Suppressor macrophage (primary cell): ENCODE results near the gene CANT1.
"Not testable (repeated sequence)": the region's sequence is repeated elsewhere in the genome, so short reads cannot be mapped to it uniquely, and the experiment has no call there.

Source experiments
- DNase-seq, 4 experiments: peaks; one replicate each; pipeline ENCODE4 v3.0.0-alpha.2; 2020 to 2022

CANT1 gene

DNA sequence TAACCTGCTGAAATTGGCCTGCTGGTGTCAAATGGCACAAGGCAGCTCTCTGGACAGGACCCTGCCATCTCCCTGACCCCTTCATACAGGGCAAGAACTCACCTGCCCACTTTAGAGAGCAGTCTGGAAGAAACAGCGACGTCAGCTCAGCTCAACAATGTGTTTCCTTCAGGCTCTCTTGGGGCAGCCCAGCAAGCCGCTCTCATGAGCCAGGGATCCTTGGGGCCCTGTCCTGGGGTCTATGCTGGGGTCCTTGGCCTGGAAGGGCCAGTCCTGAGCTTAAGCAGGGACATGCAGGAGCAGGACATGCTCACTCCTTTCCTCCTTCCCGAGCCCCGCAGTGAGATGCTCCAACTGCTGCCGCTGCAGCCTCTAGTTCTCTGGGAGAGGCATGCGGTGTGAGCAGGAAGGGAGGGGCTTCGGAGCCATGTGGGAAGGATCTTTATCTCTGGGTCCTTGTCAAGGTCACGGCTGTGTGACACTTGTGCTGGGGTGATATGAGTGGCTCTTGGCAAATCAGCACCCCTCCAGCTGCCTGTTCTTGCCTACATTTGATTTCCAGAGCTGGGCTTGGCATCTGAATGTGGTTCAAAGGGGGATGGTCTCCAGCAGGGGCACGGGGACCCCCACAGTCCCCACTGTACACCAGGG is 17.8 kb upstream of the CANT1 start:
- DNase-seq, result no peak

DNA sequence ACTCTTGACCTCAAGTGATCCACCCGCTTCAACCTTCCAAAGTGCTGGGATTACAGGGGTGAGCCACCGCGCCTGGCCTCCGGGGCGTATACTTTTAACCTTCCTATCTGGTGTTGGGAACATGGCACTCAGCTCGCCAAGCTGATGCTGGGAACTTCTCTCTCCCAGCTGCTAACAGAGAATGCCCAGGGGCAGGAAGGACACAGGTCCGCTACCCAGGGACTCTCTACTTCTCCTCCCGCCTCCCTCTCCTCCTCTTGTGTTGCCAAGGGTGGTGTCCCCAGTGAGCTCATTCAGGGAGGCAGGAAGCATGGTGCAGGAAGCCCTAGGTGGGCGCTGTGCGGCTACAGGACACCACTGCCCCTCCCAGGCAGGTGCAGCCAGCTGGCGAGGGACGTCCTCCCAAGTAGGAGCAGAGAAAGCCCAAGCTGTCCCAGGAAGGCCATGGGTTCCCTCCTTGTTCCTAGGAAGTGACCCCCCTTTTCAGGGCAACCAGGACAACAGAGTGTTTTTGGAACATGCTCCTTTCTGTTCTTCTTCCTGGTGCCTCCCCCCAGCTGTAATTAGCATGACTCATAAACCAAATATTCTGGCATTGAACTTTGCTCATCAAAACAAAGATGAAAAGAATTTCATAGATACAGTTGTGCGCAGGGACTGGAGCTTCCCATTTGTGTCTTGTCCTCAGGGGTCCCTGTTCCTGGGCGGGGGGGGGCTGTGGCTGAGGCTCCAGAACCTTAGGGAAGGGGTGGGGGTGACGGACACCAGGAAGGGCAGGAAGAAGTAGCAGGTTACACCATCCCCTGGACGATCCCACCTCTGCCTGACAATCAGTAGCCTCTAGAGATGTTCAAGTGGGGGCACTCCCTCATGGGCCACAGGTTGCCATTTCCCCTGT is 17.1 kb upstream of the CANT1 start:
- no peak for DNase-seq

DNA sequence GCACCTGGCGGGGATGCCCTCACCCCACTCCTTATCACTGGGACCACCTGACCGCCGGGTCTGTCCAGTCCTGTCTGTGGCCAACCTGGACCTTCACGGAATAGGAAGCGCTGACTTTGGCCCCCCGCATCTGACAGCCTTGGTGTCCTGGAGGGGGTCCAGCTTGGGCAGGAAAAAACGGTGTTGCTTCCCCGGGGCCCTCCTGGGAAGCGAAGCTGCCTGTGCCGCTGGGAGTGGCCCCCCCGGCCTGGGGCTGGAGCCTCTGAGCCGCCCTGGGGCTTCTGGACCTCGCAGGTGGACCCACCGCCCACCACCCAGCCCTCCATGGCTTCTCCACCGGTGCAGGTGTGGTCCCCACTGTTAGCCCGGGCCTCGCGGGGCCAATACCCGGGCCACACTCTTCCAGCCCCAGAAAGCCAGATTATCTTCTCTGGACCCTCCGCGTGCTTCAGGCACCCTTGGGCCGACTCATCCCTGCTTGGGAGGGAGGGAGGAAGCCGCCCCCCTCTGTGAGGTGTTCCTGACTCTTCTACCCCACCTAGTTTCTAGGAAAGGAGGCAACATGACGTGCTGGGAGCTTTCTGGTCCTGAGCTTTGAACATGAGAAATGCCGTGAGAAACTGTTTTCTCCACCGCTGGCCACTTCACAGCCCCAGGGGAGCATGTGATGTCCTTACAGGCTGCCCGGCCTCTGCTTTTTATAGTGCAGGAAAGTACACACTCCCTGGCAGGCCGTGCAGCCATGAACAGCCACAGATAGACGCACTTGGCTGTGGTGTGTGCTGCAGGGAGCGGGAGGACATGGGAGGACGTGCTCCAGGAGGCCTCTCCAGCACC is 15.6 kb upstream of the CANT1 start:
- DNase-seq, result peak in 1 of 4 experiments; percentile 2

DNA sequence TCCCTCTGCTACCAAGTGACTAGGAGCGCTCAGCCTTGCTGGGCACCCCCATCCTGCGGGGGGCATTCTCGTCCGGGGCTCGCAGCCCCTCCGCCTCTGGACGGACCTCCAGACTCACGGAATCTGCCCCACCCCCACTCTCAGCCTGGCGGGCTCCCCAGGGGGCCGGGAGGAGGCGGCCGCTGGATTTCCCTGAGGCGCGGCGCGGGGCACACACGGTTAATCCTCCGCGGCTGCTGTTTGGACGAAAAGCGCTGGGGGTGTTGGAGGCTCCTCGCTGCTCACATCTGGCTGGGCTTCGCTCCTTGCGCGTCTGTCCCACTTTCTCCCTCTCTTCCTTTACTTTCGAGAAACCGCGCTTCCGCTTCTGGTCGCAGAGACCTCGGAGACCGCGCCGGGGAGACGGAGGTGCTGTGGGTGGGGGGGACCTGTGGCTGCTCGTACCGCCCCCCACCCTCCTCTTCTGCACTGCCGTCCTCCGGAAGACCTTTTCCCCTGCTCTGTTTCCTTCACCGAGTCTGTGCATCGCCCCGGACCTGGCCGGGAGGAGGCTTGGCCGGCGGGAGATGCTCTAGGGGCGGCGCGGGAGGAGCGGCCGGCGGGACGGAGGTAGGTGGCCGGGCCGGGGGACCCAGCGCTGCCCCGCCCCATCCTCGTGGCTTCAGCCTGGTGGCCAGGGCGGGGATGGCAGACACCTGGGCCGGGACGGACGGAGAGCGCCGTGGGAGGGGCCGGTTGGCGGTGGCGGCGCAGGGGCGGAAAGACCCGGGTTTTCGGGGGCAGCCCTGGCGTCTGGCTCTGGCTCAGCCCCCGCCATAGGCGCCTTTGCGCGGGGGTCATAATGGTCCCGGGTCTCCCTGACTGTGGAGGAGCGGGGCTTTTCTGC is 14.6 kb upstream of the CANT1 start, which contains the start of gene C1QTNF1:
TSS of gene C1QTNF1 (plus strand) at position 284 of the 886 bp plus-strand sequence. CDS start 19,800 bp downstream, outside the sequence.
- DNase-seq, result peak in 3 of 4 experiments; percentile 27 to 49 (median 48)

DNA sequence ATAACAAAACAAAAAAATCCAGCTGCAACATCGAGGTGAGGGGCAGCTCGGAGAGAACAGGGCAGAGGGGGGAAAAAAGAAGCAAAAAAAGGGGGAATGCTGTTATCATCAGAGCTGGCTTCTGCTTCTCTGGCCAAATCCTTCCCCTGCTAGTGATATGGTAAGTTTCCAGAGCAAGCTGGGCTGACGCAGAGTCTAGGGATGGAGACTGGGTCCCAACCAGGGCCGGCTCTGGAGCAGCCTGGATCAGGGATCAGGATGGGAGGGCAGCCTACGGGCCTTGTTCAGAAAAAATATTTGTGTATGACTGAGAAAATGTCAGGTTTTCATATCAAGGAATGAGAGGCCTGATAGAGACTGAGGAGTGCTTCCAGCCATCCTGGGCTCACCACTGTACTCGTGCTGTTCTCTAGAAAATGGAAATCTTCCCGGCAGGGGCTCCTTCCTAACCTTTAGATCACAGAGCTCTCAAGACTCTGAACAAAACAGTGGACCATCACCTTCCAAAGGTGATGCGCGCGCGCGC is 13.7 kb upstream of the CANT1 start:
- DNase-seq, result no peak

DNA sequence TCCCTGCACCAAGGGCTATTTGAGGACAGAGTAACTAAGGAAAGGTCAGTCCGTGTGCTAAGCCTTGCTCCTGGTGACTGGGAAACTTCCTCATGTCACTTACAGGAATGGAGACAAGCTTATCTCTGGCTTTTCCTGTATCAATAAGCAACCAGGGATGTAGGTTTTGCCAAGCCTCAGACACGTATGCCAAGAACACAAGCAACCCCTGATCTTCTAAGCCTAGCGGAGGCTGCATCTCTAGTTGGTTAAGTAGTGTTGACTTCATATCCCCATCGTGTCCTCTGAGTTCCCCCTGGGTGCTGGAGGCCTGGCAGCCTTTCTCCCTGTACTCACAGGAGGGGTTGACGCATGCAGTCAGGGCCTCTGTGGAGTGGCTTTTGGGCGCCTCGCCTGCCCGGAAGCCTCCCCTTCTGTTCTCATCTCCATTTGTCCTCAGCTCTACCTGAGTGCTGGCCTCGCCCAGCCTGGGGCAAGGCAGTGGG is 13.0 kb upstream of the CANT1 start:
- peak in 1 of 4 experiments; percentile 2 for DNase-seq

DNA sequence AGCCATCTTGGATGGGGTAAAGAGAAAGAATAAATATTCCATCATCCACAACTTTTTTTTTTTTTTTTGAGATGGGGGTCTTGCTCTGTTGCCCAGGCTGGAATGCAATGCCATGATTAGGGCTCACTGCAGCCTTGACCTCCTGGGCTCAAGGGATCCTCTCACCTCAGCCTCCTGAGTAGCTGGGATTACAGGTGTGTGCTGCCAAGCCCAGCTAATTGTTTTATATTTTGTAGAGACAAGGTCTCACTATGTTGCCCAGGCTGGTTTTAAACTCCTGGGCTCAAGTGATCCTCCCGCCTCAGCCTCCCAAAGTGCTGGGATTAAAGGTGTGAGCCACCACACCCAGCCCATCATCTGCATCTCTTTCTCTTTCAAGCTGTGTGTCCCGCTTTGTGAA is 12.4 kb upstream of the CANT1 start:
- DNase-seq, result not testable (repeated sequence)

DNA sequence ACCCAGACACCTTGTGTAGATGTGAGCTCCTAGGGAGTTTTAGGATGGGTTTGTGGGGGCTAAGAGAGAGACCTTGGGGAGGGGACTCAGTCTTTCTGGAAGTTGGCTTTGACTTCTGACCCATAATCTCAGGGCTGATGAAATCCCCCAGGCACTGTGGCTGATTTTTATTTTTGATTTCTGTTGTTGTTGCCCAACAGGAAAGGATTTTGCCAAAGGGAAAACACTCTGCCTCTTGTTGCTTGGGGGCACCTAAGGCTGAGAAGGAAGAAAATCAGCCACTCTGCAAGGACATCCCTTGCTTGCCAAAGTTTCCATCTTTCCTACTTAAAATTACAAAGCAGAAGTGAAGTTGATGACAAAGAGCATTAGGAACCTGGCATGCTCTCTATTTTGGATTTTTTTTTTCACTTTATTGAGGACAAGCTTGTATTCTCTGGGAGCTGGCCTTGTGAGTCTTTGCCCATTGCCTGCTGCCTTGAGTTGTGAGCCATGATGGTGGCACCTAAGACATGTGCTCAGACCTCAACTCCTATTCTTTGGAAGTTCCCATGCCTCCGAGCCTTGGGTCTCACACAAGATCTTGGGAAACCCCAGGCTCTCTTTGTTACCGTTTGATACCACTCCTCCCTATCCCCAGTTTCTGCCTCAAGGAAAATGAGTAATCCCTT is 11.2 kb upstream of the CANT1 start:
- no peak for DNase-seq

DNA sequence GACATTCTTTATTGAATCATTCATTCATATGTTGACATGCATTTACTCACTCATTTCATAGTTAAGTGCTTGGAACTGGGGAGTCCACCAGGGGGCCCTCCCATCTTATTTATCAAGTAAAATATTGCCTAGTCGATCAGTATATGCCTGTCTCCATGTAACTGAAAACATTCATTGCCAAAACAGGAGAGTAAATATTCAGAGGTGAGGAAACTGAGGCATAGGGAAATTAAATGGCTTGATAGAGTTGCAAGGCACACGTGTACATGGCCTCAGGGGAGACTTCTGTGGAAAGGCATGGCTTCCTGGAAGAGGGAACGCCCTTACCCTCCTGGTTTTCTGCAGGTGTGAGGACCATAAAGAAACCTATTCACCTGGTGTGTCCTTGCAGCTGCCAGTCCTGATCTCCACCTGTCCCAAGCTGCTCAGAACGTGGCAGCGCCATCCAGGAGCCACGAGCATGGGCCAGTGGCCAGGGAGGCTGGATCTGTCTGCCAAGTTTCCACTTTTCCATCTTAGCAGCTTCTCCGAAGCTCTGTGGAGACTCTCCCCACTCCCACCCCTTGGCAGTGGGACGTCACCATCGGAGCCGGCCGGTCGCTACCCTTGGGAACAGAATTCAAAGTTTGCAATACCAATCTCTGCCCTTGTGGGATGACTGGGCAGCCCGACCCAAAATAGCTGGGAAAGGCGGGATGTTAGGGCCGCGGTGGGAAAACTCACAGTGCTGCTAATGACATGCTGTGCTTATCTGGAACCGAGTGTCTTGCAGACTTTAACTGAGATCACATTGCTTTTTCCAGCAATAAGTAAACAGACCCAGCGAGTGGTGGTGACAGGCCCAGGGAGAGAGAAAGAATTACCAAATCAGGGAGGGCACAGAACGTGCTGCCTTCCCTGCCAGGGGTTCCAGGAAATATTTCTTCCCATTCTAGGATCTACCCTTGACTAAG is 10.3 kb upstream of the CANT1 start:
- DNase-seq, result peak; percentile 81 to 86 (median 84)

DNA sequence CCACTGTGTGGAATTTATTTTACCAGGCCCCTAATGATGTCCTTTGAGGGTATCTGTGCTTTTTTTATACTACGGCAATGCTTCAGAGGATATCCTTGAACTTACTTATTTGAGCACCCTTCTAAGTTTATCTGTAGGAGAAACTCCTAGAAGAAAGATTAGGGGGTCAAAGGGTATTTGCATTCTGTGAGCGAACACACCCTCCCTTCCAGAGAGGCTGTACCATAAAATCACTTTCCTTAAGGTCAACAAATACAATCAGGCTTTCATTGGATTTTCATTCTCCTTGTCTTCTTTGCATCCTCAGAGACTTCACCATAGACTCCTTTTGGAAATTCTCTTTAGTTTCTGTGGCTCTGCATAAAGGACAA is 9.7 kb upstream of the CANT1 start:
- DNase-seq, result no peak

DNA sequence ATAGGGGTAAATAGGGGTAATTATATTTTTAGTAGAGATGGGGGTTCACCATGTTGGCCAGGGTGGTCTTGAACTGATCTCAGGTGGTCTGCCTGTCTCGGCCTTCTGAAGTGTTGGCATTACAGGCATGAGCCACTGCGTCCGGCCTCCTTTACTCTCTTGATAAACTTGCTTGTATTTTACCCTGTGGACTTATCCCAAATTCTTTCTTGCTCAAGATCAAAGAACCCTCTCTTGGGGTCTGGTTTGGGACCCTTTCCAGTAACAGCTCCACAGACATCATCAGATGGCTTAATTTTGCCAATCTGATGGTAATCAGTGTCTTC is 8.8 kb upstream of the CANT1 start:
- no peak for DNase-seq

DNA sequence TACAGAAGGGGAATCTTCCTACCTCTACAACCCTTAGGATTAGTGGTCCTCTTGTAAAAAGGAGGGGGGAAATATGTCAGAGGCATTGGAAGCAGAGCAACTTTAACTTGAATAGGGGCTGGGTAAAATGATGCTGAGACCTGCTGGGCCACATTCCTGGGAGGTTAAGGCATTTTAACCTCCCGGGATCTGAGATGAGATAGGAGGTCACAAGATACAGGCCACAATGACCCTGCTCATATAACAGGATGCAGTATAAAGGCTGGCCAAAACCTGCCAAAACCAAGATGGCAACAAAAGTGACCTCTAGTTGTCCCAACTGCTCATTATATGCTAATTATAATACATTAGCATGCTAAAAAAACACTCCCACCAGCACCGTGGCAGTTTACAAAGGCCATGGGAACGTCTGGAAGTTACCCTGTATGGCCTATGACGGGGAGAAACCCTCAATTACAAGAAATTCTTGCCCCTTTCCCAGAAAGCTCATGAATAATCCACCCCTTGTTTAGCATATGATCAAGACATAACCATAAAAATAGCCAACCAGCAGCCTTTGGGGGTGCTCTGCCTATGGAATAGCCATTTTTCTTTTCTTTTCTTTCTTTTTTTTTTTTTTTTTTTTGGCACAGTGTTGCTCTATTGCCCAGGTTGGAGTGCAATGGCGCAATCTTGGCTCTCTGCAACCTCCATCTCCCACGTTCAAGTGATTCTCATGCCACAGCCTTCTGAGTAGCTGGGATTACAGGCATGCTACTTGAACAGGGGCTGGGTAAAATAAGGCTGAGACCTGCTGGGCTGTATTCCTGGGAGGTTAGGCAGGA is 8.2 kb upstream of the CANT1 start:
- DNase-seq, result no peak

DNA sequence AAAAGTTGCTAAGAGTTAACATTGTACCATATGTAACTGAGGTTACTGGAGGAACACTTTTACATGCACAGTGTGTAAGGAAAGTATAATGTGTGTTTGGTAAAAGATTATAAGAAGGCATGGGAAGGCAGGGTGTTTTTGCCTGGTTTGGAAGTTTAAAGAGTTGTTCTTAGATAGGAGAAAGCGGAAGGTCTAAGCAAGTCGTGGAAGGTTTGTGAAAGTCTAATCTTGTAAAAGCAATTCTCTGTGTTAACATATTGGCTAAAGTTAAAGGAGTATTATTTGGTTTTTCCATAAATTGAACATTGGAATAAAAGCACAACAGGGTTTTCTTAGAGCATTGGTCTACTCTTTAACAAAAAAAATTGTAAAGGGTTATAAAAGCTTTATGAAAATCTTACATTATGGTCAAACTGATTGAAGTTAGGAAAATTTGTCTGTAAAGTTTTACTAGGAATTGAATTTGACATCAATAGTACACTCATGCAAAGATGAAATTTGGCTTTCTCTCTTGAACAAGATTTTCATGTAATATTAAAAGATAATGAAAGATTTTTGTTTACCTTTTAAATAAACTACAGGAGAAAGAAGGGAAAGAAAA is 4.7 kb upstream of the CANT1 start:
- DNase-seq, result no peak

DNA sequence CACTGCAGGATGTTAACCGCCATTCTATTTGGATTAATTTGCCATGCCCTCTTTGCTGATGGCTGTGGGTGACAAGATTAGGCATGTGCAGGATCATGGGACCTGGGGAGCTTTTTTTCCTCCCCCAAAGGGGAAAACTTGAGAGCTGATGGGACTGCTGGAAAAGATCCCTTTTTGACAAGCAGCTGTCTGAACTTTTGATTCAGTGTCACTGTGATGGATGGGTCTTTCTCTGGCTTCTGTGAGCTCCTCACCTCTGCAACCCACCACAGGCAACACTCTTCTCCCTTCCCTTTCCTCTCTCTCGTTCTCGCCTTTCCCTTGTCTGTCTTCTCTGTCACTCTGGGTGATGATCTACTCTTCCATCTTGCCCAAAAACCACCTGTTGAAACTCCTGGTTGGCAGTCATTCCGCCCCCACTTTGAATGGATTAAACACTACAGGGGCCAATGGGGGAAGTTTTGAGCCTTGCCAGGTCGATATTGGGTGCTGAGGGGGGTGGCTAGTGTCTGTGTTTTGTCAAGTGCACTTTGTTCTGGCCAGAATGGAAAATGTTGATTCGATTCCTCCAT is 3.1 kb upstream of the CANT1 start:
- DNase-seq, result no peak

DNA sequence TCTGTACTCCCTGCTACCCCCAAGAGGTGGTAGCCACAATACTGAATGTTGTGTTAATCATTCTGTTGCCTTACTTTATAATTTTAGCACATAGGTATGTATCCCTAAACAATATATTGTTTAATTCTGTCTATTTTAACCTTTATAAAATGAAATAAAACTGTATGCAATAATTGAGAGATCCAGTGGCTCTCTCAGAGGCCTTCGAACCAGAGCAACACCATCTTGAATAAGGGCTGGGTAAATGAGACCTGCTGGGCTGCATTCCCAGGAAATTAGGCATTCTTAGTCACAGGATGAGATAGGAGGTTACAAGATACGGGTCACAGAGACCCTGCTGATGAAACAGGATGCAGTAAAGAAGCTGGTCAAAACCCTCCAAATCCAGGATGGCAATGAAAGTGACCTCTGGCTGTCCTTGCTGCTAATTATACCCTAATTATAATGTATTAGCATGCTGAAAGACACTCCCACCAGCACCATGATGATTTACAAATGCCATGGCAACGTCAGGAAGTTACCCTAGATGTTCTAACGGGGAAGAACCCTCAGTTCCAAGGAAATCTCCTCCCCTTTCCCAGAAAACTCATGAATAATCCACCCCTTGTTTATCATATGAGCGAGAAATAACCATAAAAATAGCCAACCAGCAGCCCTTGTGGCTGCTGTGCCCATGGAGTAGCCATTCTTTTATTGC is 2.0 kb upstream of the CANT1 start:
- no peak for DNase-seq

DNA sequence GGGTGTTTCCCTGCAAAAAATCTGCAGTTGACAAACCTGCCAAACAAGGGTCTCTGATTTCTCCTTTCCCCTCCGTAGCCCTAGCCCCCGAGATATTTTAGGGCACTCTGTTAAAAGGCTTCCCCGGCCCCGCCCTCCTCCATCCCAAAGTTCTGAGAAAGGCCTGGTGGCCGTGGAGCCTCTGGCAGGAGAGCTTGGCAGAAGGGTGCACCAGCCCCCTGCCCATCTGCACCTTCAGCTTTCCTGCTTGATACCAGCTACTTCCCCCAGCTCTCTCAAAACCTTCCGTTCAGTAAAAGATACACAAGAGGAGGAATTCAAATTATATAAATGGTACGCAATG is 711 bp upstream of the CANT1 start:
- DNase-seq, result no peak

DNA sequence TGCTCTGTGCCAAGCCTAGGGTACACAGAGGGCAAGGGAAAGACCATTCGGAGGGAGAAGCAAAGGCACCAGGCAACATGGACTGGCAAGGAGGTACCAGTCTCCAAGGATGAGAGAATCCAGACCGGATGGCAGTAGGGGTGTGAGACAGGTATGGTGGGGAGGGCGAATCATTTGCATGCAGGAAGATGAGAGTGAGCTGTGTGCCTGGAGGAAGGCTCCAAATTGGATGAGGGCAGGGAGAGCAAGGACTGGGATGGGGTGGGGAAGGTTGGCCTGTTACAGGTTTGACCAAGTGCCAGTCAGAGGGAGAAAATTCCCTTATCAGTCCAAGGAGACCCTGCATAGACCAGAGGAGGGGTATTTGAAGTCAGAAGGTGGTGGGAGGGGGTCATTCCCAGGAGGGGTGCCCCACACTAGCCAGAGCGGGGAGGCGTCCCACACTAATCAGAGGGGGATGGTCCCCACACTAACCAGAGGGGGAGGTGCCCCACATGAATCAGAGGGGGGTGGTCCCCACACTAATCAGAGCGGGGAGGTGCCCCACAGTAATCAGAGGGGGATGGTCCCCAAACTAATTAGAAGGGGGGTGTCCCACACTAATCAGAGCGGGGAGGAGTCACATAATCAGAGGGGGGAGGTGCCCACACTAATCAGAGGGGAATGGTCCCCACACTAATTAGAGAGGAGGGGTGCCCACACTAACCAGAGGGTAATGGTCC is 737 bp downstream of the CANT1 start:
- no peak for DNase-seq
